Breast epithelium (tissue), 4 donors: ENCODE results near the gene SHANK3. TPM values are rescaled to one million over a fixed set of nuclear protein-coding genes. Genes with fewer than 3 reads are reported as not detected.
"Not testable (repeated sequence)": the region's sequence is repeated elsewhere in the genome, so short reads cannot be mapped to it uniquely, and the experiment has no call there.

Experiments used
- DNase-seq, 2 donors: peaks; one replicate each; pipeline ENCODE4 v3.0.0-alpha.2; 2019; ENCODE audit warnings: low spot score in 2 of 2
- H3K27ac ChIP-seq, 2 donors: fragments of 200-600 bp; sonication (generic) in 1 of 2; one replicate each; pipeline ENCODE4 v1.5.1; 2016 to 2019; ENCODE audit warnings: mild to moderate bottlenecking in 1 of 2
- H3K27me3 ChIP-seq, 2 donors: fragments of 200-600 bp; sonication (generic) in 1 of 2; one replicate each; pipeline versions ENCODE4 v1.5.1 to v1.6.0; 2017 to 2019; ENCODE audit warnings: control low read depth in 1 of 2, mild to moderate bottlenecking in 1 of 2
- H3K36me3 ChIP-seq: fragments of 200-600 bp; one replicate; pipeline ENCODE4 v1.5.1; 2019
- H3K4me1 ChIP-seq, 2 donors: fragments of 200-600 bp; sonication (generic); one replicate each; pipeline ENCODE4 v1.5.1; 2016 to 2019; ENCODE audit warnings: control low read depth in 1 of 2
- H3K4me3 ChIP-seq, 3 donors: fragments of 200-600 bp; sonication (generic); 1 replicate in 2 of 3; 2 replicates in 1 of 3; pipeline ENCODE4 v1.5.1; 2016 to 2019; ENCODE audit warnings: mild to moderate bottlenecking in 3 of 3, moderate library complexity in 2 of 3
- H3K9me3 ChIP-seq, 2 donors: fragments of 200-600 bp; sonication (generic) in 1 of 2; one replicate each; pipeline ENCODE4 v1.5.1; 2016 to 2019; ENCODE audit warnings: control low read depth in 1 of 2
- POLR2A ChIP-seq: fragments of 450-650 bp; IDR thresholded peaks from one replicate; pipeline ENCODE4 v1.6.1; 2016; ENCODE audit warnings: antibody characterized with exemption, mild to moderate bottlenecking, moderate library complexity
- POLR2AphosphoS5 ChIP-seq, 3 donors: sonication (generic); formaldehyde crosslinking; IDR thresholded peaks; one replicate each; pipeline ENCODE4 v1.6.1; 2017; ENCODE audit warnings: antibody characterized with exemption in 3 of 3
- intact Hi-C: fragments of 100-400 bp; cut with DNase I; formaldehyde crosslinking; loops from one replicate; pipeline ENCODE4 v1.15.1; 2023; ENCODE audit warnings: low total_unique reads
- total RNA-seq, 3 donors: library from RNA; depleted of rRNA; stranded (reverse); fragments of >200 nt; gene quantifications; one replicate each; pipeline ENCODE4 v1.1.0, GENCODE V29; 2016
- TF ChIP-seq, protein P1 (sequence below), 3 donors: fragments of 450-650 bp; IDR thresholded peaks; one replicate each; pipeline ENCODE4 v1.5.1; 2016 to 2017; ENCODE audit warnings: antibody characterized with exemption in 3 of 3, mild to moderate bottlenecking in 3 of 3, moderate library complexity in 3 of 3

The SHANK3 gene
- total RNA-seq, 3 donors from 2014 or later: 4.8 to 28.8 (median 5.9) TPM

DNA sequence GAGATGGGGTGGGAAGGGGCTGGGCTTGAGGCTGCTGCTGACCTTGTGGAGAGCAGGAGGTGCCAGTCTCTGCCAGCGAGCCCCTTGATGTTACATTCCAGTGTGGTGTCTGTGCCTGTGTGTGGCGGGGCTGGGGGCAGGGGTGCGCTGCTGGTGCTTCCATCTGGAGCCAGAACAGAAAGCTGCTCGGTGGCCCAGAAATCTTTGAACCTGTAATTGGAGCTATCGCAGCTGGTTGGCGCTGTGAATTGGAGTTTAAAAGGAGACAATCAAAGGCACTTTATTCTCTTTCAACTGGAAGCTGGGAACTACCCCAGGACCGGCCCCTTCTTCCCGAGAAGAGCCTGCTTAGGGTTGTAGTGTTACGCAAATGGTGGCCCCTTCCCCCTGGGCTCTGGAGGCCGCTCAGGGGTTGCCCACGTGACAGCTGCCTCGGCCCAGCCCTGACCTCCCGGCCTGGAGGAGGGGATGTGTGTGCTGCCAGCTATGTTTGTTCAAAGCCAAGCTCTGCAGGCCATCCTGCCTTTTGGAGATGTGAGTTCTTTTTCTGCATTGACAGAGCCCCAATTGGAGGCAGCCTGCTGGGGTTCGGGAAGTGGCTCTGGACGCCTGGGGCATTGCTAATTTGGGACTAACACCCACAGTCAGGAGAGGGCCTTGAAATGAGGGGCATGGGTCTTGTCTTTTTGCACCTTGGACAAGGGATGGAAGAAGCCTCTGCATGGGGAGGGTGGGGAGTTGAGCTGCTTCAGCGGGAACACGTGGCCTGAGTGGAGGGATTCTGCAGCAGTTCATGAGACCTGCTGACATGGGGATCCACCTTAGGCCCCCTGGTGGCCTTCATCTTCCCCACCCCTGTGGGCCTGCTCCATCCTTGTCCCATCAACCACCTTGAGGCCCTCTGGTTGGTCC lies 30.7 kb upstream of the SHANK3 start:
- intact Hi-C loops: no loop called here
- H3K27me3 ChIP-seq: peaks cover 0 to 12% of the 10 kb centered on the region in 2 donors
- no peak for TF ChIP-seq POLR2A
- TF ChIP-seq, protein P1, sequence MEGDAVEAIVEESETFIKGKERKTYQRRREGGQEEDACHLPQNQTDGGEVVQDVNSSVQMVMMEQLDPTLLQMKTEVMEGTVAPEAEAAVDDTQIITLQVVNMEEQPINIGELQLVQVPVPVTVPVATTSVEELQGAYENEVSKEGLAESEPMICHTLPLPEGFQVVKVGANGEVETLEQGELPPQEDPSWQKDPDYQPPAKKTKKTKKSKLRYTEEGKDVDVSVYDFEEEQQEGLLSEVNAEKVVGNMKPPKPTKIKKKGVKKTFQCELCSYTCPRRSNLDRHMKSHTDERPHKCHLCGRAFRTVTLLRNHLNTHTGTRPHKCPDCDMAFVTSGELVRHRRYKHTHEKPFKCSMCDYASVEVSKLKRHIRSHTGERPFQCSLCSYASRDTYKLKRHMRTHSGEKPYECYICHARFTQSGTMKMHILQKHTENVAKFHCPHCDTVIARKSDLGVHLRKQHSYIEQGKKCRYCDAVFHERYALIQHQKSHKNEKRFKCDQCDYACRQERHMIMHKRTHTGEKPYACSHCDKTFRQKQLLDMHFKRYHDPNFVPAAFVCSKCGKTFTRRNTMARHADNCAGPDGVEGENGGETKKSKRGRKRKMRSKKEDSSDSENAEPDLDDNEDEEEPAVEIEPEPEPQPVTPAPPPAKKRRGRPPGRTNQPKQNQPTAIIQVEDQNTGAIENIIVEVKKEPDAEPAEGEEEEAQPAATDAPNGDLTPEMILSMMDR (IDR thresholded peaks at IDR 0.05): no peak
- no peak for TF ChIP-seq POLR2AphosphoS5 (IDR thresholded peaks at IDR 0.05)
- H3K9me3 ChIP-seq: no peaks in the 10 kb centered on the region
- no peaks in the 10 kb centered on the region for H3K36me3 ChIP-seq
- no peak overlapping the region for H3K27ac ChIP-seq
- no peak overlapping the region for H3K4me3 ChIP-seq
- no peaks in the 10 kb centered on the region for H3K4me1 ChIP-seq
- no peak for DNase-seq

DNA sequence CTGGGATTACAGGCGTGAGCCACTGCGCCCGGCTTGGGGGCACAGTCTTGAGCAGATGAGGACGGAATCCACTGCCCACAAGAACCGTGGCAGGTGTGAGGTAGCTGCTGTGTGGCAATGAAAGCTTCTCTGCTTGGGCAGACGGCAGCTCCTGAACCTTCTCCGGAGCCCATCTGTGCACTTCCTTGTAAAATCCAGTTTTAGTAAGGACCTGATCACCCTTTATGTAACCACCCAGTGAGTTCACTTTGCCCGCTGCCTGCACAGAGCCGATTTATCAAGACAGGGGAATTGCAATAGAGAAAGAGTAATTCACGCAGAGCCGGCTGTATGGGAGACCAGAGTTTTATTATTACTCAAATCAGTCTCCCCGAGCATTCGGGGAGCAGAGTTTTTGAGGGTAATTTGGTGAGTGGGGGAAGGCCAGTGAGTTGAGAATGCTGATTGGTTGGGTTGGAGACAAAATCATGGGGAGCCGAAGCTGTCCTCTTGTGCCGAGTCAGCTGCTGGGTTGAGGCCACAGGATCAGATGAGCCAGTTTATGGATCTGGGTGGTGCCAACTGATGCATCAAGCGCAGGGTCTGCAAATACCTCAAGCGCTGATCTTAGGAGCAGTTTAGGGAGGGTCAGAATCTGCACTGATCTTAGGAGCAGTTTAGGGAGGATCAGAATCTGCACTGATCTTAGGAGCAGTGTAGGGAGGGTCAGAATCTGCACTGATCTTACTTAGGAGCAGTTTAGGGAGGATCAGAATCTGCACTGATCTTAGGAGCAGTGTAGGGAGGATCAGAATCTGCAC lies 29.4 kb upstream of the SHANK3 start:
- not testable (repeated sequence) for H3K4me3 ChIP-seq, H3K4me1 ChIP-seq, H3K27ac ChIP-seq

DNA sequence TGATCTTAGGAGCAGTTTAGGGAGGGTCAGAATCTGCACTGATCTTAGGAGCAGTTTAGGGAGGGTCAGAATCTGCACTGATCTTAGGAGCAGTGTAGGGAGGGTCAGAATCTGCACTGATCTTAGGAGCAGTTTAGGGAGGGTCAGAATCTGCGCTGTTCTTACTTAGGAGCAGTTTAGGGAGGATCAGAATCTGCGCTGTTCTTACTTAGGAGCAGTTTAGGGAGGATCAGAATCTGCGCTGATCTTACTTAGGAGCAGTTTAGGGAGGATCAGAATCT lies 28.9 kb upstream of the SHANK3 start:
- H3K9me3 ChIP-seq, H3K27ac ChIP-seq, H3K36me3 ChIP-seq, DNase-seq, intact Hi-C loops, H3K4me3 ChIP-seq, H3K4me1 ChIP-seq: not testable (repeated sequence)
- peaks cover 0 to 12% of the 10 kb centered on the region in 2 donors for H3K27me3 ChIP-seq

More for the DNA sequence above, 29.4 kb upstream of the SHANK3 start:
- DNase-seq, H3K36me3 ChIP-seq, intact Hi-C loops, H3K9me3 ChIP-seq: not testable (repeated sequence)
- H3K27me3 ChIP-seq: peaks cover 0 to 12% of the 10 kb centered on the region in 2 donors

DNA sequence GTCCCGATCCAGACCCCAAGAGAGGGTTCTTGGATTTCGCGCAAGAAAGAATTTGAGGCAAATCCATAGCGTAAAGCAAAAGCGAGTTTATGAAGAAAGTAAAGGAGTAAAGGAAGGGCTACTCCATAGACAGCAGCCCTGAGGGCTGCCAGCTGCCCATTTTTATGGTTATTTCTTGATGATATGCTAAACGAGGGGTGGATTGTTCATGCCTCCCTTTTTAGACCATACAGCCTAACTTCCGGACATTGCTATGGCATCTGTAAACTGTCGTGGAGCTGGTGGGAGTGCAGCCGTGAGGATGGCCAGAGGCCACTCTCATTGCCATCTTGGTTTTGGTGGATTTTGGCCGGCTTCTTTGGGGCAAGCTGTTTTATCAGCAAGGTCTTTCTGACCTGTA lies 19.4 kb upstream of the SHANK3 start:
- Histone ChIP-seq H3K4me1 (no peaks in the 10 kb centered on the region), H3K27me3 (no peaks in the 10 kb centered on the region), H3K27ac (no peak overlapping the region), H3K36me3 (no peaks in the 10 kb centered on the region), H3K4me3 (no peak overlapping the region), H3K9me3 (no peaks in the 10 kb centered on the region)
- DNase-seq: no peak
- intact Hi-C loops: no loop called here
- TF ChIP-seq POLR2A (no peak), POLR2AphosphoS5 (IDR thresholded peaks at IDR 0.05) (no peak)
- TF ChIP-seq, protein P1 (IDR thresholded peaks at IDR 0.05): no peak

DNA sequence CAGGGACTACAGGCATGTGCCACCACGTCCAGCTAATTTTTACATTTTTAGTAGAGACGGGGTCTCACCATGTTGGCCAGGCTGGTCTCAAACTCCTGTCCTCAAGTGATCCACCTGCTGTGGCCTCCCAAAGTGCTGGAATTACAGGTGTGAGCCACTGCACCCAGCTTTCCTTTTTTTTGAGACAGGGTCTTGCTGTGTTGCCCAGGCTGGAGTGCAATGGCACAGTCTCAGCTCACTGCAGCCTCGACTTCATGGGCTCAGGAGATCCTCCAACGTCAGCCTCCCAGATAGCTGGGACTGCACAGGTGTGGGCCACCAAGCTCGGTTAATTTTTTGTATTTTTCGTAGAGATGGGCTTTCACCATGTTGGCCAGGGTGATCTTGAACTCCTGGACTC lies 18.0 kb upstream of the SHANK3 start:
- H3K9me3 ChIP-seq, intact Hi-C loops, H3K4me3 ChIP-seq, DNase-seq, H3K36me3 ChIP-seq, H3K27me3 ChIP-seq, H3K4me1 ChIP-seq, H3K27ac ChIP-seq: not testable (repeated sequence)

DNA sequence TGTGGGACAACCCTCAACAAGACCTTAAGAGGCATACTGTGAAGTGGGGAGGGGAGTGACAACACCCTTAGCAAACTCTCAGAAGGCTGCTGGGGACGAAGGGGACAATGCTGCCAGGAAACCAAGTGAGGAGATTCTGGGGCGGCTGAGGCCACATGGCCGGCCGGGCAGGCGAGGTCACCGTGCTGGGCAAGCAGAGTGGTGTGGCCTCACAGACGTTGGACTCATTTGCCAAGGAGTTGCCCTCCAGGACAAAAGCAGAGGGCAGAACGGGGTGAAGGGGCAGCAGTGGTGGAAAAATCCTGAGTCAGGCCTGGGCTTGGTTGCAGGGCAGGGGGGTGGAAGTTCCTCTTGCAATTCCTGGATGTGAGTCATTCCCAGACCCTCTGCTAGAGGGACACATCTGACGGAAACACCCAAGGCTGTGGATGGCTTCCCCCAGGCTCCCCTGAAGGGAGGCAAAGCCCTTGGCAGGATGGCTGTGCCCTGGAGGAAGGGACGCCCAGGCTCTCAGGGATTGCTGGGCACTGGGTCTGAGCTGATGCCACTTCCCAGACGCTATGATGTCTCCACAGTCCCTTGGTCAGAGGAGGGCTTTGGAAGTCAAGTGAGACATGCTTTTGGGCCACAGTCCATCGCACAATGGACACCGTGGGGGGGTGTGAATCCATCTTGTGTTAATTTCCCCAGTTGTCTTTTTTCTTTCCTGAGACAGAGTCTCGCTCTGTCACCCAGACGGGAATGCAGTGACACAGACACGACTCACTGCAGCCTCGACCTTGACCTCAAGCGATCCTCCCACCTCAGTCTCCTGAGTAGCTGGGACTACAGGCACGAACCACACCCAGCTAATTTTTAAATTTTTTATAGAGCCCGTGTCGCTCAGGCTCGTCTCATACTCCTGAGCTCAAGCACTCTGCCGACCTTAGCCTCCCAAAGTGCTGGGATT lies 16.2 kb upstream of the SHANK3 start:
- intact Hi-C loops: no loop called here
- no peaks in the 10 kb centered on the region for H3K27me3 ChIP-seq
- H3K27ac ChIP-seq: peak overlapping the region in 1 of 2 donors; percentile 84
- TF ChIP-seq, protein P1 (IDR thresholded peaks at IDR 0.05): no peak
- TF ChIP-seq POLR2AphosphoS5 (IDR thresholded peaks at IDR 0.05) (peak in 1 of 3 donors; percentile 55), POLR2A (no peak)
- H3K4me1 ChIP-seq: no peaks in the 10 kb centered on the region
- no peaks in the 10 kb centered on the region for H3K9me3 ChIP-seq
- no peaks in the 10 kb centered on the region for H3K36me3 ChIP-seq
- peak overlapping the region in 1 of 3 donors; percentile 15 for H3K4me3 ChIP-seq
- DNase-seq: no peak
